ENCODE measurements around the gene GALNT10. TPM values are rescaled to one million over a fixed set of nuclear protein-coding genes. Genes with fewer than 3 reads are reported as not detected.

The GALNT10 gene
- total RNA-seq (ENCODE audit: insufficient read depth, low replicate concordance) = 31.8 TPM

GRCh38 chr5:154190595-154191304 is at the start of gene GALNT10:
Gene GALNT10 (plus strand): TSS chr5:154190733. CDS start chr5:154190867, 134 bp downstream.
- peak; percentile 60 for DNase-seq (ENCODE audit: low spot score)

DNA sequence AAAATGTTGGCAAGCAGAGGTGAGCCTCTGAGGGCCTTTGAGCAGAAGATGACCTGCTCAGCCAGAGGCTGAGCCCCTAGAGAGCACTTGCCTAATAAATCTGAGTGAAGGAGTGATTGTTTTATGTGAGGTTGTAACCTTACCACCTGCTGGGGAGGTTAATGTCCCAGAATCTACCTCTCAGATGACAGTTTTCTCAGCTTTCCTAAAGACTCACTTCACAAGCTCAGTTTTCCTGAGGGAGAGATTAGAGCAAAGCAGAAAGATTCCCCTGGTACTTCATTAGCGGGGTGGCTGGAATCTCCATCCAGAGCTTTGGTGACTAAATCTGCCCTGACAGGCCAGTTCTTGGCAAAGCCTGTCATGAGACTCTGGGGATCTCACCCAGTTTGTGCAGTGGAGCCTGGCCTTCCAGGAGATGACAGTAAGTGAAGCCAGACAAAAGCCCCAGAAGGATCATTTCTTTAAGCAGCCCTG is 48.8 kb upstream of the GALNT10 start:
- peak; percentile 34 for DNase-seq (ENCODE audit: low spot score)

GRCh38 chr5:154143211-154143641 is 47.3 kb upstream of the GALNT10 start:
- no peak for DNase-seq (ENCODE audit: low spot score)

- no peak for DNase-seq (ENCODE audit: low spot score)
Observed at GRCh38 chr5:154145268-154145667, 45.3 kb upstream of the GALNT10 start.

DNA sequence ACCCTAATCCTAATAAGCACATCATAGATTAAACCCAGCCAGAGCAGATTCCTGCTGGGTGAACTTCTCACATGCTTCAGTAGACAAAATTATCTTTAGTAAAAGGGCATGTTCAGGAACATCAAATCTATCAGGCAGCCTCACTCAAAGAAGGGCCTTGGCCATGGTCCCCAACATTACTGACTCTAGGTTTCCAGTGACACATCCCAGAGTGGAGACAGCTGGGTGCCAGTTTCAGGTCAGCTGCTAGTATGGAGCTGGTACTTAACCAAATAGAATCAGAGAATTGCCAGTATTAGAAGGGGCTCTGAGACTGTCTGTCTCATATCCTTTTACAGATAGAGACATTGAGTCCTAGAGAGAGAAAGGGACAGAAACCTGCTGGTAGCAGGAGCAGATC is 44.1 kb upstream of the GALNT10 start:
- no peak for DNase-seq (ENCODE audit: low spot score)

DNA sequence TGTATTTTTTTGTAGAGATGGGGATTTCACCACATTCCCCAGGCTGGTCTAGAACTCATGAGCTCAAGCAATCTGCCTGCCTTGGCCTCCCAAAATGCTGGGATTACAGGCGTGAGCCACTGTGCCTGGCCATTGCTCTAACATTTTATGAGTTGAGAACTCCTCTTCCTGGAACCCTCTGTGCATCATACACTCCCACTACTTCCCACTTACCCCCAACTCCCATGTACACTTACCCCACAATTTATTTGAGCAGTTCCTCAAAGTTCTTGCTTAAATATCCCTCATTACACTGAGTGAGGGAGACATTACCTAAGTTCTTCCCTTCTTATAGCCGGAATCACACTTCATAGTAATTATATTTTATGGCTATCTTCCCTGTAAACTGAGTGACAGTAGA is 42.9 kb upstream of the GALNT10 start:
- no peak for DNase-seq (ENCODE audit: low spot score)

GRCh38 chr5:154150471-154150870 is 40.1 kb upstream of the GALNT10 start:
- peak; percentile 79 for DNase-seq (ENCODE audit: low spot score)

DNA sequence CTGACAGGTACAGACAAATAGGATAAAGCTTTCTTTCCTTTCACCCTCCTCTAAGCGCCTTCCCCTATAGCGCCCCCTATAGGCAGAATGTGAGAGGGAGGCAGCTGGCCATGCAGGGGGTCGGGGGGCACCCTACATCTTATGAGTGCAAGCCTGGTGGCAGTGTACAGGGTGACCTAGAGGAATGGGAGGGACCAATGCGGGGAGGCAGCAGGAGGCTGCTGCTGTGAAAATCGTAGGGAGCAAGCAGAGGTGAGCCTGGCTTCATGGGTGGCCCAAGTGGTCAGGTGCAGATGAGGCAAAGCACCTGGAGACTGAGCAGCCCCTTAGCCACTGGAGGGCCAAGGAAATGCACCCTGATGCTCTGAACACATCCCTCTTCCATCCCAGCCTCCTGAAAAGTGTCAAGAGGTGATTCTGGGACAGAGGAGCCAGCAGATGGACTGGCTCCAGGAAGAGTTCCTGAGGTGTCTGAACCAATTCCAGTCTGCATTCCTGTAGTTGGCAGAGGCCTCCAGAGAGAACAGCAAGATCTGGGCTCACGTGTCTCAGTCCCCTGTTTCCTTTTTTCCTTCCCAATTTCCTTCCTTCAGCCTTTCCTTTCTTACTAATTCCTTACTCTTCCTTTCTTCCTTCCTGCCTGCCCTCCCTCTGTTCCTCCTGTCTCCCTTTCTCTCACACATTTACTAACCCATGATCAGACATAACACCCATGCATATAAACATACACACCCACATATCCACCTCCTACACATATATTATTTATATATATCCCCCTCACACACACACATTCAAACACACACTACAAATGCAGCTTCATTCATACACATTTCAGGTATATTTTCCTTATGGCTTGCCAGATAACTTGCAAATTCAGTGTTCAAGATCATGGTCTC is 32.8 kb upstream of the GALNT10 start:
- no peak for DNase-seq (ENCODE audit: low spot score)

DNA sequence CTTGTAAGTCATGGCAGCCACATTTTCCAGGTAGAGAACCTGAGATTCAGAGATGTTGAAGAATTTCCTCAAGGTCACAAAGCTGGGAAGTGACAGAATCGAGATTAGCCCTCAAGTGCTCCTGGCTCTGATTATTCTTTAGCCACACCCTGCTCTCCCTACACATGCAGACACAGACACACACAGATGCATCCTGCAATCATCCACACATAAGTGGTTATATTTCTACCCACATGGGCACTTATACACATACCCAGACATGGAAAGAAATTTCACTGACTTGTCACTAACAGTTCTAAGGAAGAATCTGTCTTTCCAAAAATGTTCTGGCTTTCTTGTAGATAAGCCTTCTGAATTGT is 32.2 kb upstream of the GALNT10 start:
- no peak for DNase-seq (ENCODE audit: low spot score)

DNA sequence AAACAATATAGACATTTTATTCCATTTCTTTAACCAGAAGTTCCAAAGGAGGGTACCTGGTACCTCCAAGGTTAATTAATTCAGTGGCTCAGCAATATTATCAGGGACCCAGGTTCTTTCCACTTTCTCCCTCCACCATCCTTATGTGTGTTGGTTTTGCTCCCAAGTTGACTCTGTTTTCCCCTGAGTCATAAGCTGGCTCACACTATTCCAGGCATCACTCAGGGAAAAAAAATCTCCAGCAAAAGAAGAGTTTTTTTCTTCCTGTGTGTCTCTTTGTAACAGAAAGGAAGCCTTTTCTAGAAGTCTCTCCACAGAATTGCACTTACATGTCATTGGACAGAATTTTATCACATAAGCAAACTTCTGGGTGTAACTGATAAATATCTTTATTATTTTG is 31.2 kb upstream of the GALNT10 start:
- no peak for DNase-seq (ENCODE audit: low spot score)

- DNase-seq (ENCODE audit: low spot score) = peak; percentile 94
Observed at GRCh38 chr5:154162539-154163151, 27.9 kb upstream of the GALNT10 start.

- DNase-seq (ENCODE audit: low spot score) = peak; percentile 35
Observed at GRCh38 chr5:154163327-154164248, 26.9 kb upstream of the GALNT10 start.

DNA sequence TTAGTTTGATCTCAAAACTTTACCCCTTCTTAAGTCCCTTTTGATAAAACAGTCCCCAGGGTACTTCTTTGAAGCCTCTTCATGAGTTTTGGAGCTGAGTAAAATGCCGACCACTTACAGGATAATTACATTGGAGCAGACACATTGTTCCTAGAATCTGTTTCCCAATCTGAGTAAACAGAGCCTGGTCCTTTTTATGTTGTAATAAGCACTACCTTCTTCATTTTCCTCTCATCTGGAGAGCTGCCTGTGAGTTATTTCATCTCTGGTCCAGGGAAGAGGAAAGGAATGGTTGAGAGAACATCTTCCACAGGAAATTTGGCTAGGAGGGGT is 26.3 kb upstream of the GALNT10 start:
- DNase-seq (ENCODE audit: low spot score) = peak; percentile 50

DNA sequence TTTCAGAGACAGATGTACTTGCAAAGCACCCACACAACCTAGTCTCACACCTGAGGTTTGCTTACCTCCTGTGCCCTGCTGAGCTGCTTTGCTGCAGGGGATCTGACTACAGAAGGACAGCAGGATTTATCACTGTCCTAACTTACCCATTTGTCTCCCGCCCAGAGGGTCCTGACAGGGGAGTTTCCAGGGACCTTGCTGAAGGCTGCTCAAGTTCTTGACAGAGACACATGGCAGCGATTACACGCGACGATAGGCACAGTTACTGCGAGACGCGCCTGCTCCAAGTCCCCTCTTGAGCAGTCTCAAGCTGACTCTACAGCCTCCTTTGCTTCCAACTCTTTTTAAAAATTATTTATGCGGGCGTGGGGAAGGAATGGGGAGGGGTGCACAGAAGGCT is 24.6 kb upstream of the GALNT10 start:
- no peak for DNase-seq (ENCODE audit: low spot score)

GRCh38 chr5:154166901-154167791 is 23.4 kb upstream of the GALNT10 start:
- DNase-seq (ENCODE audit: low spot score) = no peak

DNA sequence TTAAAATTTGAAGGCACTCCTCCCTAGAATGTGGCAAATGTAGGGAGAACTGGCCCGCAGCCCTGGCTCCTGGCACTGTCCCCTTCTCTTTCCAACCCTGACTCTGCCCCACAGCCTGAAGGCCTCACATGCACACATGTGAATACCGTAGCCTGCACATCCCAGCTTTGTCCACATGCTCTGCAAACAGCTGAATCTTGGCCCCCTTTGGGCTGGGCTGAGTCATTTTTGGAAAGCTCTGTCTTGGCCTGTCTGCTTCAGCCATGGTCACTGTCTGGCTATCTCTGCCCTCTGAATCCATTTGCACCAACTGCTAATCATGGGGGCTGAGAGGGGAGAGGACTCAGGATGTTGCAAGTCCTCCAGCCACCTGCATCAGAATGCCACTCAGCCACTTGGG is 22.1 kb upstream of the GALNT10 start:
- DNase-seq (ENCODE audit: low spot score) = peak; percentile 21

- DNase-seq (ENCODE audit: low spot score) = no peak
Observed at GRCh38 chr5:154172785-154173184, 17.7 kb upstream of the GALNT10 start.

DNA sequence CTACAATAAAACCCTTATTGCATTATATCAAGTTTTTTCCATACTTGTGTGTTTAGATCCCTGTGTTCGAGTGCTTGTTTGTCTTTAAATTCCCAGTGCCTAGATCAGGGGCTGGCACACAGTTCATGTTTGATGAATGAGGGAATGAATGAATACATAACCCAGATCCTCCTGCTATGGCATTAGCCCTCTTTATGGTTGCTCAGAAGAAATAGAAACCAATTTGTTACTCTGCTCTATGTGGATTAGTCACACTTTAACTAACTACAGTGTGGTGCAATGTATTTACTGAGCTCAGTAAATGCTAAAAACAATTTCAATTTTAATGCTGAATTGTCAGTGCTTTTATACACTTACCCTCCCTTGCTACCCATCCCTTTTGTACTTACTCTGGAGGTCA is 16.4 kb upstream of the GALNT10 start:
- no peak for DNase-seq (ENCODE audit: low spot score)

DNA sequence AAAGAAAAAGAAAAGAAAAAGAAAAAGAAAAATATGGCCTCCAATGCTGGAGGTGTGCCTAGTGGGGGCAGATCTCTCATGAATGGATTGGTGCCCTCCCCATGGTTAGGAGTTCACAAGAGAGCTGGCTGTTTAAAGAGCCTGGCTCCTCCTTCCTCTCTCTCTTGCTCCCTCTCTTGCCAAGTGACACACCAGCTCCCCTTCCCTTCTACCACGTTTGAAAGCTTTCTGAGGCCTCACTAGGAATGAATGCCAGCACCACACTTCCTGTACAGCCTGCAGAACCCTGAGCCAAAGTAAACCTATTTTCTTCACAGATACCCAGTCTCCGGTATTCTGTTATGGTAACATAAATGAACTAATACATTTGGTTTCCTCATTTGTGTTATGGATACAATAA is 14.4 kb upstream of the GALNT10 start:
- DNase-seq (ENCODE audit: low spot score) = peak; percentile 56

GRCh38 chr5:154178661-154179060 is 11.9 kb upstream of the GALNT10 start:
- no peak for DNase-seq (ENCODE audit: low spot score)

Measured in umbilical cord (tissue), 2 donors.